GM21737 (cell line): ENCODE data around the gene KRTAP12-2.

Experiments
- ATAC-seq: cut with Tn5 transposase; IDR thresholded peaks from one replicate; pipeline ENCODE4 v1.9.1; 2021; ENCODE audit warnings: mild to moderate bottlenecking, moderate library complexity; ENCODE audit not compliant: unreplicated experiment

The KRTAP12-2 gene, protein sequence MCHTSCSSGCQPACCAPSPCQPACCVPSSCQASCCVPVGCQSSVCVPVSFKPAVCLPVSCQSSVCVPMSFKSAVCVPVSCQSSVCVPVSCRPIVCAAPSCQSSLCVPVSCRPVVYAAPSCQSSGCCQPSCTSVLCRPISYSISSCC

DNA sequence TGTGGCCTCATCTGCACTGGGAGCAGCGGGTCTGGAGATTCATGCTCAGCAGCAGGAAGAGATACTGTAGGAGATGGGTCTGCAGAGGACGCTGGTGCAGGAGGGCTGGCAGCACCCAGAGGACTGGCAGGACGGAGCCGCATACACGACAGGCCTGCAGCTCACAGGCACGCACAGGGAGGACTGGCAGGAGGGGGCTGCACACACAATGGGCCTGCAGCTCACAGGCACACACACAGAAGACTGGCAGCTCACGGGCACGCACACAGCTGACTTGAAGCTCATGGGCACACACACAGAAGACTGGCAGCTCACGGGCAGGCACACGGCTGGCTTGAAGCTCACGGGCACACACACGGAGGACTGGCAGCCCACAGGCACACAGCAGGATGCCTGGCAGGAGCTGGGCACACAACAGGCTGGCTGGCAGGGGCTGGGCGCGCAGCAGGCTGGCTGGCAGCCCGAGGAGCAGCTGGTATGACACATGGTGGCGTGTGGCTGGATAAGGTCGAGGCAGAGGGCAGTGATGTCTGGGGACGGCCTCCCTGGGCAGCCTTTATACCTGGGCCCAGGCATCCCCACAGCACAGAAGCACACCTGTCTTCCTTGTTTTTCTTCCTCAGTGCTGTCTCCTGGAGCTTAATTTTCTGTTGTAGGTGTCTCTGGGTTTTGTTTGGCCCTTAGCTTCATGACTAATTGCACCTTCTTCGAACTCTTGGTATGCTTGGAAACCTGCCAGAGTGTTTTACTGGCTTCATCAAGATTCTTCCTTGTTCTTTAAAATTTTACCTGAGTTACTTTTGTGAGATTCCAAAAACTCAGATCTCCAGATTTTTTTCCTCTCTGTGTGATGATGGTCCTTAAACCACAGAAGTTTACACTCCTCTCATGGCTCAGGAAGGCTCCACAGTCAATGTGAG is at the start of gene KRTAP12-2:
Gene KRTAP12-2 (minus strand): TSS at position 527 of the 920 bp plus-strand sequence. CDS start 41 bp downstream, at position 486.
- ATAC-seq: no peak

GRCh38 chr21:44714905-44715304 is 48.2 kb upstream of the KRTAP12-2 start:
- no peak for ATAC-seq

- no peak for ATAC-seq
Observed at GRCh38 chr21:44713846-44714245, 47.1 kb upstream of the KRTAP12-2 start.

DNA sequence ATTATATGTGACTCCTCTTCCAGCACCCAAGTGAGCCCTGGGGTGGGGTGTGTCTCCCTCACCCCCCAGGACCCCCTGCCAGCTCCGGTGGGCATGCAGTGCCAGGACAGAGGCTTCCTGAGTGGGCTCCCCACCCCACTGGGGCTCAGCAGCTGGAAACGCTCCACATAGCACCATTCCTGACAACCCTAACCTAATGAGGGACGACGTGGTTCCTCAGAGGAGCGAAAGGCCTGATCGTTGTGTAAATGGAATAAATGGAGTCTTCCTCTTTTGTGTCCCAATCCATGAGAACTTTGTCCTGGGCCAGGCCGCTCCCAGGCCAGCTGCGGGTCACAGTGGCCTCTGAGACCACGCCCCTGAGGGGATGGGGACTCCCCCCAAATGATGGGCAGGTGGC is 46.4 kb upstream of the KRTAP12-2 start:
- ATAC-seq: no peak

- ATAC-seq: no peak
Observed at GRCh38 chr21:44712203-44713028, 45.7 kb upstream of the KRTAP12-2 start.

DNA sequence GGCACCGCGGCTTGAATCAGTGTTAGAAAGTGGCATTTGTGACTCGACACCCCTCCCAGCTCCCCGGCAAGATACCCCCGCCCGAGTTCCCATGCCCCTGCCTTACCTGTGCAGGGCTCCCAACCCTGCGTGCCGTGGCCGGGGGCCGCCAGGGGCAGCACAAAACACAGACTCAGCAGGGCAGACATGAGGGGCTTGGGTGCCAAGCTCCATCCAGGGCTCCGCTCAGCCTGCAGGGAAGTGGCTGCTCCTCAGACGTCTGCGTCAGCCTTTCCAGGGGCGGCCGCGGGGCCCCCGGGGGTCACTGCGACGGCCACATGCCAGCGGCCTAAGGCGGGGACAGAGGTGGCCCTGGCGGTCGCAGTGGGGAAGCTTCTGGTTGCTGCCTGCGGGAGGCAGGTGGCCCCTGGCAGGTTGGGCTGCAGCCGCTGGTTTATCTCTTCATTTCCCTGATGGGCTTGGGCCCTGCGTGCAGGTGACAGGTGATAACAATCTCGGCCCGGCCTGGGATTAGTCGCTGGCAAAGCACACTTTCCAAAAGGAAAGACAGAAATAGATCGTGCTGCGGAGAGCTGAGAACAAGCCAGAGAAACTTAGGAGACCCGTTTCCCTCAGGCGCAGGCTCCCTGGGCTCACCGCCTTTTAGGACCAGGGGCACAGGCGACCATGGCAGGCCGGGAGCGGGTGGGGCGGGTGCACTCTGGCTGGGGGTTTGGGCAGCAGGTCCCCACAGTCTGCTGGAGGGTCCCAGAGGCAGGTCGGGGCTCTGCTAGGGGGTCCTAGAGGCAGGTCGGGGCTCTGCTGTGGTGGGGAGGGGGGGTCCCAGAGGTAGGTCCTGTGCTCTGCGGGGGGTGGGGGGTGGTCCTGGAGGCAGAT is 44.8 kb upstream of the KRTAP12-2 start, which contains the start of gene TSPEAR:
Gene TSPEAR (minus strand): TSS at position 246 of the 876 bp plus-strand sequence. CDS start 58 bp downstream, at position 188.
- no peak for ATAC-seq

- no peak for ATAC-seq
Observed at GRCh38 chr21:44710756-44711326, 44.1 kb upstream of the KRTAP12-2 start.

DNA sequence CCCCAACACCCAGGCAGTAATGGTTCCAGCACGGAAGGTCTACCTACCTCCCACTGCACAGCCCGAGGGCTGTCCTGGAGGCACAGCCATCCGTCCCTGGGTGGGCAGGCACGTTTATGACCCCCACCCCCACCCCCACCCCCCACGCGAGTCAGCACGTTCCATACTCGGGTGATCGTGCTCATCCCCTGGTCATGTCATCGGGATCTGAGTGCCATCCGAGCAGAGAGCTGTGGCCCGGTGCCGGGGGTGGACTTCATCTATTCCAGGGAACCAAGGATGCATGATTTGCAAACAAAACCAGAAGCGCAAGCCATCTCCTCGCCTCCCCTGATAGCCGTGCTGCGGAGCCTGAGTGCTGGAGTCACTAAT is 43.6 kb upstream of the KRTAP12-2 start:
- ATAC-seq: no peak

- no peak for ATAC-seq
Observed at GRCh38 chr21:44709426-44710293, 42.9 kb upstream of the KRTAP12-2 start.

DNA sequence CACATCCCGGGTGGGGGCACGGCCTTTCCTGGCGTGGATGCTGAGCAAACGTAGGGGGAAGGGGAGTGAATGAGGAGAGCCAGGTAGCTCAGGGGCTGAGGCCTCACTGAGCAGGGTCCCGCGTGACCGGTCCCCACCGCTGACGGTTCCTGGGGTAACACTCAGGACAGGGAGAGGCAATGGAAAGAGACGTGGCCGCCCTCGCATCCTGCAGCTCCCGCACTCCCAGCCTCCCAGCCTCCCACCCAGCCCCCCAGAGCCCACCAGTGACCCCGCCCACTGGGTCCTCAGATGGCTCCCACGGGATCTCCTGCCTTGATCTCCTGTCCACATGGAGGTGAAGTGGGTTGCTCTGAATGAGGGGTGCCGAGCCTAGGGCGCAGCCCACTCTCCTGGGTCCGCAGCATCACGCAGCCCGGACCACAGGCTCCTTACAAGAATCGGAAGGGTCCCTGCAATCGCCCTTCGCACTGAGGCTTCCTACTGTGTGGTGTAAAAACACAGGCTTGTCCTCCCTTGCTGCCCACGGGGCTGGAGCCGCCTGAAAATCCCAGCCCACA is 42.2 kb upstream of the KRTAP12-2 start:
- no peak for ATAC-seq

DNA sequence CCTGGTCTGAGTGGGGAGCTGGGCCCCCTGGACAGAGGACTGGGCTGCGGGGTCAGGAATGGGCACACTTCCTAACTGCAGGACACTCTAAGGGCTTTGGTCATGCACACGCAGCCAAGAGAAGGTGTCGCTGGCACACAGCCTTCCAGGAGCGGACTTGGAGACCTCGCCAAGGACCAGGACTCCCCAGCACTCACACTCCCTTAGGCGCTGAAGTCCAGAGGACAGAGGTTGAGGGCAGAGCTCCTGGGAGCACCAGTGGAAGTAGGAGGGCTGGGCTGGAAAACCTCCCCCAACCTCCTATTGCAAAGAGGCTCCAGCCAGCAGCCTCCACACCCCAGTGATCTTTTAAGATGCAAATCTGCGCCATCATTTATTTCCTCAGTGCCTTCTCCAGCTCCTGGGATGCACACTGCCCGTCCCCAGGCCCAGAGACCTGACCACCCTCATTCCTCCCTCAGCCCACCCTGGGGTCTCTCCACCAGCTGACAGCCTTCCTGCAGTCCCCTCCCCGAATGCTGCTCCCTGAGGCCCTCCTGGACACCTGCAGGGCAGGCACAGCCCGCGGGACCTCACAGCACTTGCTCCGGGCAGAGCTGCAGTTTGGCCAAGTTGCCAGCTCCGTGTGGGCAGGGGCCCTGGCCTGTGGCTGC is 41.6 kb upstream of the KRTAP12-2 start:
- no peak for ATAC-seq

DNA sequence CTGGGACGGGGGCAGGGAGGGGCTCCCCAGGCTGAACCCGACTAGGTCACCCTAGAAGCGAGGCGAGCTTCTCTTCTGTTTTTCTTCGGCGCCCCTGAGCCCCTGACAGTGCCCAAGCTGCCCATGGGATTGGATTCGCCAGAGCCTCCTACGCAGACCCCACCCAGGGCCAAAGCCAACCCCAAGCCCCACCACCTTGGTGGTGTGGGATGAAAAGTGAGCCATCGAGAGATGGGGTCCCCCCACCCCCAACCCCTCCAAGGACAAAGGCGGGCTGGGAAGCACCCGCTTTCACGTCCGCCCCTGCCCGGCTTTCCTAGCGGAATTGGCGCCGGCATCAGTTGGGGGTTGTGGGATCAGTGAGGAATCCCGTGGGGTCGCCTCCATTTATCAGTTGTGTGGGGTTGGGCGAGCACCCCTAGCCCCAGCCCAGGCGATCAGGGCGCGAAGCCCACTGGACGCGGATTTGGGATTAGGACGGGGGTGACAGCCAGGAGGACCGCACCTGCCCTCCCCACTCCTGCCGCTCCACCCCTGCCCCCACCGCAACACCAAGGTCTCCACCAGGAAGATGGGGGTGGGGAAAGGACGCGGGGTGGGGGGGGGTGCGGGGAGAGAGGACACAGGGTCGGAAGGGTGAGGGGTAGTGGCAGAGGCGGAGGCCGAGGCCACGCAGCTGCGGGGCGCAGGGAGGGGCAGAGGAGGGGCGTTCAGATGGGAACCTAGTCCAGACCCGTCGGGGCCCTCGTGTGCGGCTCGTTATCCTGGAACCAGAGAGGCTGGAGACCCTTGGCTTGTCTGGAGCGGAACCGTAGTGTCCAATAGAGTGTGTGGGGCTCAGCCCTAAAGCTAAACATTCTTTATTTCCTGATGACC is 40.2 kb upstream of the KRTAP12-2 start:
- no peak for ATAC-seq

DNA sequence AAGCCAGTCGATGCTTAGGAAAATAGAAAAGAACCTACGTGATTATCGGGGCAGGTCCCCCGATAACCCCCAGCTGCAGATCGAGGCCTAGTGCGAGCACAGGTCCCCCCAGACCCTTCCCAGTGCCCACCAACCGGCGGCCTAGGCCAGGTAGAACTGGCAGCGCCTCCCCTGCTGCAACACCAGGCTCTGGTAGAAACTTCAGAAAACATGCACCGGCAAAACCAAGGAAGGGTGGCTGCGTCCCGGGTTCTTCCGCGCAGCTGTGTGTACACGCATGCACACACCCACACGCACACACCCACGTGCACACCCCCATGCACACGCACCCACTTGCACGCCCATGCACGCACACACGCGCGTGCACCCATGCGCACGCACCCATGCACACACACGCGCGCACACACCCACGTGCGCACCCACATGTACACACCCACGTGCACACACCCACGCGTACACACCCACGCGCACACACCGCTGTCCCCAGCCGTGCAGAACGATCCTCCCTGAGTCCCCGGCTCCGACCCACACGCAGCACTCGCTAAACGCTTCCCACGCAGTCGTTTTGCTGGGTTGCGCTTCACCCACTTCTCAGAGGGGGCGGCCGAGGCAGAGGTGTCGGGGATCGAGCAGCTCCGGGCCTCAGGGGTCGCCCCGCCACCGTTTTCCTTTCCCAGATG is 39.4 kb upstream of the KRTAP12-2 start:
- no peak for ATAC-seq

DNA sequence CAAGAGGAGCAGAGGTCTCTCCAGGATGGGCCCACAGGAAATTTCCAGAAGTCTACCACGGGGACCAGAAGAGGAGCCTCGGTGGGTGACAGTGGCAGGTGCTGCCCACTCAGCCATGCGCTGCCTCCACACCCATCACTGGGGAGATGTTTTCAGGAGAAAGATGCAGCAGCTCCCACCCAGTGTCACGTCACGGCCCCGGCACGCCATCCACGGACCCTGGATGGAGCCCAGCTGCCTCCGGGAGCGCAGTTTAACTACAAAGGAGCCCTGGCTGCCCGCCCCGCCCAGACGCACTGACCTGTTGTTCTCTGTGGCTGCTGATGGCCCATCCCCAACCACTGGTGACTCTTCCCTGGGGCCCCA is 37.9 kb upstream of the KRTAP12-2 start:
- no peak for ATAC-seq

DNA sequence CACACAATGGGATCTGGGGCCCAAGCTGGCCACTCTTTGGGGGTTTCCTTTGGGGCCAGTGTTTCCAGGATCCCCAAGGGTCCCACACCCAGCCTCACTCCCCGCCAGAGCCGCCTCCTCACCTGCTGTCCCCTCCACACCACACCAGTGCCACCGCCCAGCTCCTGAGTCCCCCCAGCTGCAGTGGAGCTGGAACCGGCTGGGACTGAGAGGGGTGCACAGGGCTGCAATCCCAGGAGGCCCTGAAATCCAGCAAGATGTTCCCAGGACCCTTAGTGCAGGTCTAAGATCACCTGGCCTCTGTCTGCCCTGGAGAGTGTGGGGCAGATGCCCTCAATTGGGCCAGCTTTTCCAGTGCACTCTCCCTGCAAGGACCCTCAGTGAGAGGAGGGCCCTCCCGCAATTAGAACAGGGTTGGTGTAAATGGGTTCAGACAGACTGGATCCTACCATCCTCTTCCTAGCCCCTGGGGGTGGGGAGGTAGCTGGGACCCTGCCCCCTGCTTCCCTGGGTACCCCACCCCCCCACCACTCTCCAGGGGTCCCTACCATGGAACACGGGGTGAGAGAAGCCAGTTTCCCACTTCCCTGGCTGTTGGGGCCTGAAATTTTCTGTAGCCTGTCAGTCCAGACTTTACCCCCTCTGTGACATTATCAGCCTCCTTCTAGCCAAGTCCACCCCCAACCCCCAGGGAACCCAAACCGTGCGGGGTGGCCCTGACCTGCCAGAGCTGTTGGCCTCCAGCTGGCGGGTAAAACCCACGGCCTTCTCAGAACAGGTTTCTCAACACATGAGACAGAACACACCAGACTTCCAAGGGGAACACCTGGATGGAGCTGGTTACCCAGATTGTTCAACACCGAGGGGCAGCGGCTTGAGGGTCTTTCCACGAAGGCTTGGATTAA is 37.3 kb upstream of the KRTAP12-2 start:
- no peak for ATAC-seq
